ENCODE data around the gene GRIK4. TPM values are rescaled to one million over a fixed set of nuclear protein-coding genes. Genes with fewer than 3 reads are reported as not detected.

GRIK4 gene
- total RNA-seq, 1 experiment from 2014 or later: not detected

GRCh38 chr11:120647681-120648080 lies 136.1 kb downstream of the GRIK4 start:
- POLR2A ChIA-PET (ENCODE audit: unreplicated experiment): no interaction called here
- Histone ChIP-seq H3K9me2 (ENCODE audit: insufficient read depth) (no peaks in the 10 kb centered on the region), H3K4me3 (no peak overlapping the region), H3K27ac (no peak overlapping the region), H3K4me2 (no peak overlapping the region), H2AFZ (no peak overlapping the region), H3K79me2 (ENCODE audit: low read depth) (no peaks in the 10 kb centered on the region), H3K27me3 (ENCODE audit: insufficient read depth, low read depth) (peaks cover 100% of the 10 kb centered on the region), H4K20me1 (ENCODE audit: insufficient read depth) (no peaks in the 10 kb centered on the region), H3K4me1 (replicated peaks; ENCODE audit: insufficient read depth) (no peaks in the 10 kb centered on the region), H3K36me3 (ENCODE audit: low read depth) (no peaks in the 10 kb centered on the region), H3F3A (ENCODE audit: insufficient read depth, low read depth) (no peaks in the 10 kb centered on the region), H3K9me3 (ENCODE audit: insufficient read depth, low read depth) (0 out of 2 replicates have a peak, but pooled peaks cover 4% of the 10 kb centered on the region)
- intact Hi-C loops (cut with micrococcal nuclease; ENCODE audit: unreplicated experiment): no loop called here
- no TSS peak for BruUV-seq (replicated peaks)
- CTCF ChIA-PET: no interaction called here
- TF ChIP-seq CTCF (conservative IDR thresholded peaks at IDR 0.05): no peak
- TF ChIP-seq EZH2 (IDR thresholded peaks at IDR 0.05; ENCODE audit: low read depth): no peak
- DNase-seq: peak in 1 of 2 experiments; percentile 31

DNA sequence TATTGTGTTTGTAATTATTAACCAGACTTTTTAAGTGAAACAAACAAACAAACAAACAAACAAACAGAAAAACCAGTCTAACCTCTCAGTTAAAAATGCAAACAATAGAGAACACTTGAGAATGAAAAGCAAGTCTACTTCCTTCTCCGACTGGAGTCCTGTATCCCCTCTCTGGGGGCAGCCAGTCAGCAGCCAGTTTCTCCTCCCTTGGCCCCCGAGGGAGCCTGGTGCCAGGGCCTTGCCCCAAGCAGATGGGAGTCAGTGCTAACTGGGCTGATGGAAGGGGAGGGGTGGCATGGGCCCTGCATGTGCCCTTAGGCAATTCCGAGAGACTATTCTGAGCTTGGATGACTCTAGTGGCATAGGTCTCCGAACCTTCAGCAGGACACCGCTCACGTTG lies 137.2 kb downstream of the GRIK4 start:
- intact Hi-C loops (cut with micrococcal nuclease; ENCODE audit: unreplicated experiment): no loop called here
- no TSS peak for BruUV-seq (replicated peaks)
- no peak for DNase-seq
- Histone ChIP-seq H3K4me3 (no peak overlapping the region), H3K9me2 (ENCODE audit: insufficient read depth) (no peaks in the 10 kb centered on the region), H3K4me1 (replicated peaks; ENCODE audit: insufficient read depth) (no peaks in the 10 kb centered on the region), H3K27ac (no peak overlapping the region), H2AFZ (no peak overlapping the region), H3F3A (ENCODE audit: insufficient read depth, low read depth) (no peaks in the 10 kb centered on the region), H3K36me3 (ENCODE audit: low read depth) (no peaks in the 10 kb centered on the region), H3K79me2 (ENCODE audit: low read depth) (no peaks in the 10 kb centered on the region), H3K27me3 (ENCODE audit: insufficient read depth, low read depth) (peaks cover 100% of the 10 kb centered on the region), H3K9me3 (ENCODE audit: insufficient read depth, low read depth) (0 out of 2 replicates have a peak, but pooled peaks cover 4% of the 10 kb centered on the region), H3K4me2 (no peak overlapping the region), H4K20me1 (ENCODE audit: insufficient read depth) (no peaks in the 10 kb centered on the region)
- ChIA-PET POLR2A (ENCODE audit: unreplicated experiment) (no interaction called here), CTCF (no interaction called here)
- TF ChIP-seq CTCF (conservative IDR thresholded peaks at IDR 0.05) (no peak), EZH2 (IDR thresholded peaks at IDR 0.05; ENCODE audit: low read depth) (no peak)

DNA sequence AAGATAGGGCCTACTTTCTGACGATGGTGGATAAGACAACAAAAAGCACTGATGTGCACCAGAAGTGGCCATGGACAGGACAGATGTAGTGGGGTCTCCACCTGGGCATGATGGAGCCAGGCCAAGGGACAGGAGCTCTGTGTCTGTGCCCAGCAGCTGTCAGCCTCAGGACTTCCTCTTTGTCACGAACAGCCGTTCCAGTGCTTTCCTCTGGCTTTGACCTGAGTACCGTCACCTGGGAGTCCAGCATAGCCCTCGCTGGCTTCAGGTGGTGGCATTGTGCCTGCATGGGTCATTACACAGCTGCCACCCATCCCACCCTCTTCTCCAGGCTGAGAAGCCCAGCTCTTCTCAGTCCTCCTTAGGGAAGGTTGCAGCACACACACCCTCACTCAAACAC lies 137.8 kb downstream of the GRIK4 start:
- H3K27me3 ChIP-seq (ENCODE audit: insufficient read depth, low read depth): peaks cover 100% of the 10 kb centered on the region
- intact Hi-C loops (cut with micrococcal nuclease; ENCODE audit: unreplicated experiment): no loop called here

More for the DNA sequence above, 137.8 kb downstream of the GRIK4 start:
- Histone ChIP-seq H2AFZ (no peak overlapping the region), H3K9me2 (ENCODE audit: insufficient read depth) (no peaks in the 10 kb centered on the region), H3K27ac (no peak overlapping the region), H3K4me2 (no peak overlapping the region), H3K36me3 (ENCODE audit: low read depth) (no peaks in the 10 kb centered on the region), H3F3A (ENCODE audit: insufficient read depth, low read depth) (no peaks in the 10 kb centered on the region), H4K20me1 (ENCODE audit: insufficient read depth) (no peaks in the 10 kb centered on the region), H3K4me3 (no peak overlapping the region), H3K9me3 (ENCODE audit: insufficient read depth, low read depth) (0 out of 2 replicates have a peak, but pooled peaks cover 4% of the 10 kb centered on the region), H3K4me1 (replicated peaks; ENCODE audit: insufficient read depth) (no peaks in the 10 kb centered on the region), H3K79me2 (ENCODE audit: low read depth) (no peaks in the 10 kb centered on the region)
- ChIA-PET CTCF (no interaction called here), POLR2A (ENCODE audit: unreplicated experiment) (no interaction called here)
- no peak for DNase-seq
- TF ChIP-seq EZH2 (IDR thresholded peaks at IDR 0.05; ENCODE audit: low read depth) (no peak), CTCF (conservative IDR thresholded peaks at IDR 0.05) (no peak)
- BruUV-seq (replicated peaks): no TSS peak
